Ovary (tissue), 3 donors: ENCODE data around the gene APOL6.

ENCODE experiments used
- CTCF ChIP-seq, 3 donors: fragments of 450-650 bp in 2 of 3; fragments of 200-600 bp in 1 of 3; IDR thresholded peaks; one replicate each; pipeline versions ENCODE4 v1.5.1 to v1.8.0; 2016 to 2022; ENCODE audit warnings: antibody characterized with exemption in 3 of 3, mild to moderate bottlenecking in 1 of 3
- EP300 ChIP-seq: sonication (generic); formaldehyde crosslinking; IDR thresholded peaks from one replicate; pipeline ENCODE4 v1.6.1; 2017; ENCODE audit warnings: antibody characterized with exemption
- POLR2A ChIP-seq: fragments of 450-650 bp; IDR thresholded peaks from one replicate; pipeline ENCODE4 v1.6.1; 2017; ENCODE audit warnings: antibody characterized with exemption, mild to moderate bottlenecking, moderate library complexity
- donor health status: DM: no; HTN: no; CAD: no.

- TF ChIP-seq CTCF (IDR thresholded peaks at IDR 0.05) (no peak), POLR2A (no peak), EP300 (no peak)
These were observed 5.9 kb upstream of the APOL6 start for GRCh38 chr22:35642305-35642741.
